ENCODE measurements around the gene BEND6.

BEND6 gene, protein sequence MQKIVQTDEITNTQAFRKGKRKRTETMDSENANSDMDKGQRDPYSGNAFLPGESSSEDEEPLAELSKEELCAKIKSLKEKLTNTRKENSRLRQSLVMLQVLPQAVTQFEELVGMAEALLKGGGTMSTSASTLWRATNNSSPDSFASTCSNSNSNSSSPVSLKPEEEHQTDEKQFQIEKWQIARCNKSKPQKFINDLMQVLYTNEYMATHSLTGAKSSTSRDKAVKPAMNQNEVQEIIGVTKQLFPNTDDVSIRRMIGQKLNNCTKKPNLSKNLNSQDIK

GRCh38 chr6:56954403-56955170, at the start of gene BEND6:
TSS of gene BEND6 (plus strand) at chr6:56955107. CDS start at chr6:56981811, 26,704 bp downstream.
- no peak for DNase-seq

DNA sequence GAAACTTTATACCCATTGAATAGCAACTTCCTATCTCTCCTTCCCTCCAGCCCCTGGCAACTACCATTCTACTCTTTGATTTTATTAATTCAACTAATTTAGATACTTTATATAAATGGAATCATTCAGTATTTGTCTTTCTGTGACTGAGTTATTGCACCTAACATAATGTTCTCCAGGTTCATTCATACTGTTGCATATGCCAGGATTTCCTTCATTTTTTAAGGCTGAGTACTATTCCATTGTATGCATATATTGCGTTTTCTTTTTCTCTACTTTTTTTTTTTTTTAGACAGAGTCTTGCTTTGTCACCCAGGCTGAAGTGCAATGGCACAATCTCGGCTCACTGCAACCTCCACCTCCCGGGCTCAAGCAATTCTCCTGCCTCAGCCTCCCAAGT, 49.5 kb upstream of the BEND6 start:
- DNase-seq = no peak

GRCh38 chr6:56906752-56907151, 48.2 kb upstream of the BEND6 start:
- no peak for DNase-seq

GRCh38 chr6:56909115-56909907, 45.6 kb upstream of the BEND6 start:
- no peak for DNase-seq

GRCh38 chr6:56911847-56912246, 43.1 kb upstream of the BEND6 start:
- no peak for DNase-seq

DNA sequence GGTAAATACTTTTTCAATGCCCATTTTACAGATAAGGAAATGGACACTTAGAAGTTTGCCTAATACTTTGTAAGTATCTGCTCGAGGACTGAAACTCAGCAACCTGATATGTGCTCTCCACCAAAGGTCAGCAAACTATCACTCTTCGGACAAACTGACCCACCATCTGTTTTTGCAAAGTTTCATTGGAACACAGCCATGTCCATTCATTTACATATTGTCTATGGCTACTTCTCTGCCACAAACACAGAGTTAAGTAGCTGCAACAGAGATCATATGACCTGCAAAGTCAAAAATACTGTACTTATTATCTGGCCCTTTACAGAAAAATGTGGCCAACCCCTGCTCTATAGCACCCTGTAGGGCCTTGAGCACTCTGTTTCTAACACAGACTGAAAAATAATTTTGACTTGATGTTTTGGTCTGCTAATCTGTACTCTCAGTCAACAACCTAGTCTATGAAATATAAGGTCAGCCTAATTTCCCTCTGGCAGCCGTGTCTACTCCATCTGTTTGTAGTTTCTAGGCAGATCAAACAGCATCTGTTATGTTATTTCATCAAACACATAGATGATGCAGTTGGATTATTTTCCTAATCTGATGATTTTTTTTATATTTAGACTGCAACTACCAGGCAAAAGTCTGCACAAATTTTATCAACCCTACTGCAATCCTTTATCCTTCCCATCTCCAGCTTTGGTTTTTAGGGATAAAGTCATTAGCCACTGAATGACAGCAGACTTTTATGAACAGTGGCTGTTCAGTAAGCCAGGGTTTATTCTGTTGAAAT, 41.4 kb upstream of the BEND6 start:
- DNase-seq = no peak

GRCh38 chr6:56914798-56915658, 39.9 kb upstream of the BEND6 start:
- DNase-seq = no peak

- no peak for DNase-seq
These were observed 39.1 kb upstream of the BEND6 start for GRCh38 chr6:56915832-56916231.

GRCh38 chr6:56916849-56917551, 37.9 kb upstream of the BEND6 start:
- no peak for DNase-seq

DNA sequence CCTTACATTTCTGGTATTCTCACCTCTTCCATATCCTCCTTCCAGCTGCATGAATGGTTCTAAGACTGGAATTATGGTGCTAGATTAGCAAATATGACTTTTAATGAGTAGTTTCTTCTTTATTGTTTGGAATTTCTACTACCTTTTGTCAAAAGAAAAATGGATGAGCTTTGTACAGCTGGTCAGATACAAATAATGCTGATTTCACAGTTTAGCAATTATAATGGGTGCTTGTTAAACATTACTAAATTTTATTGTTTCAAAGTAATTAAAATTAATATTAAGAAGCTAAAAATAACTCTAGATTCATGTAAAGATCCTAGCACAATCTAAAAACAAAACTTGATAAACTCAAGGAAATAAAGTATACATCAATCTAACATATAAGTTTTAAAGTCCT, 32.3 kb upstream of the BEND6 start:
- DNase-seq = no peak

GRCh38 chr6:56923565-56923964, 31.3 kb upstream of the BEND6 start:
- no peak for DNase-seq

DNA sequence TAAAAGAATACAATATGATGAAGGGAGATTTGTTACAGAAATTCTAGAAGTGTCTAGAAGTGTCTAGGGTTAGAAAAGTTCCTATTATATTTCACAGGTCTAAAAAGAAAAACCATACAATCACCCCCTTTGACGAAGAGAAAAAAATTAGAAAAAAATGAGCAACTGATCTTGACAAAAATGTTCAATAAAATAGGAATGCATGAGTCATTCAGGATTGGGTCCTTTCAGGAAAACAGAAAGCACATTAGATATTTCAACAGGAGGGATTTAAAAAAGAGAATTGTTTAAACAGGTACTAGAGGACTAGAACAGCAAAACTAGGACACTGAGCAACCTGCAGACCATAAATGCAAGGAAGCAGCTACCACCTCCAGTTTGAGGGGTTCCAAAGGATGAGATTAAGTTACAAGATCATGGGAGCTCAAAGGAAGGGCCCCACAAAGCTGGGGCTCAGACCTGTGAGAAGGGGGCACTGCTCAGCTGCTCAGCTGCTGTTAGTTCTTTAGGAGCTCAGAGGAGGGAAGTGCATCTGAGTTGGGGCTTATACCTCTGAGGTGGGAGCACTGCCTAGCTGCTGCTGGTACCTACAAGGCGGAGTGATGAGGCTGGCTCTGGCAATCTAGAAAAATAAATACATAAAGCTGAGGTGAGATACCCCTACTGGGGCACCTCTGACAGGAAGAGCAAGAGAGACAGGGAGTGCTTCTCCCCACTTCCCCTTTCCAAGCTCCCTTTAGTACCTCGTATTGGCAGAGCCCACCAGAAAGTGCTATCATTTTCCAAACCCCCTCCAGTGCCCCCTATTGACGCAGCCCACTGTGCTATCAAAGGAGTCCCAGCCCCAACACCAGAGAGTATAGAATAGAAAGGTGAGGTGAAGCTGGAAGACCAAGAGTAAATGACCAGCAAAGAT, 27.1 kb upstream of the BEND6 start:
- no peak for DNase-seq

DNA sequence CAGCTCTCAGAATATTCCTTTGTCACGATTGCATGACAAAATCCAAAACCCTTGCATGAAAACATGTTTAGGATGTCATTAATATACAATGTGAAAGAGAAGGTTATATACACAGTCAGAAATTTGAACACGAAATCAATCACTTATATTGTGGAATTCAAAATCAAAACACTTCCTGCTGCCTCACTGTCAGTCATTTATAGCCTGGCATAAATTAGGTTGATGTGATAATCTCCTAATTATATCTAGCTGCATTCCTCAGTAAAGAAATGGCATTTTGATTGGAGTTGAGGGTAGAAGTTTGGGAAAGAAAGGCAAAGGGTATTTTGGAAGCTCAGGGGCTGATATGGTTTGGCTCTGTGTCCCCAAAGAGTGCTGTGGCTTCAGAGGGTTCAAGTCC, 24.1 kb upstream of the BEND6 start:
- no peak for DNase-seq

DNA sequence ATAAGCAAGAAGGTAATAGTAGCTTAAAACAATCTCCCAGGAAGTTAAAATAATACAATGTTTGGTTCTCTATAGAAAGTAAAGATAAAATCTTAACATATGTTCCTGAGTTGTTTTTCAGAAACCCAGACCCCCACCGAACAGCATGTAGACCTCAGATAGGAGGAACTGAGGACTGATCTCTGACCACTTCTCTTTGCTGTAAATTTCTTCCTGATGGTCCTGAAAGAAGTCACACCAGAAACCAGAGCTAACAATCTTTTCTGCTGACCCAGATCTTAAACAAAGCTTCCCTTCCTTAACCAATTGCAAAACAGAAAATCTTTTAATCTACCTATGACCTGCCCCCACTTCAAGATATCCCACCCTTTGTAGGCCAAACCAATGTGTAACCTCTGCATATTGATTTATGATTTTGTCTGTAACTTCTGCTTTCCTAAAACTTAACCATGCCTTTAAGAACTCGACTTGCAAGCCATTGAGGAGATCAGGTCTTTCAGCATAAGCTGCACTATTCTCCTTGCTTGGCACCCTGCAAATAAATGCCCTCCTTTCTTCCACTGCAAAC, 21.9 kb upstream of the BEND6 start:
- DNase-seq = no peak

DNA sequence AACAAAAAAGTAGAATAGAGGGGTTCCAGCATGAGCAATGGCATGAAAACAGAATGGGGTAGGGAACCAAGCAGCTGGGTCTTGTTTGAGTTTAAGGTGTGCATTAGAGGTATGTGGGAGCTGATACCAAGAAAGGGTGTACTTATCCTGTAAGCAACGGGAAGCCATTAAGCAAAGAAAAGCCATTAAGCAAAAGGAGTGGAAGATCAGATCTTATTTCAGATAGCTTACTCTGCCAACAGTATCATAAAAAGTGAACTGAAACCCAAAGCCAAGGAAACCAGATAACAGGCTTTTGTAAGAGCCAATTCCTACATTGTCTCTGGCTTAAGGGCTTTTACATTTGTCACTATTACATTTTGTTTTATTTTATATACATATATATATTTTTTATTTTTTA, 21.3 kb upstream of the BEND6 start:
- DNase-seq = no peak

- DNase-seq = no peak
These were observed 20.0 kb upstream of the BEND6 start for GRCh38 chr6:56934876-56935275.

DNA sequence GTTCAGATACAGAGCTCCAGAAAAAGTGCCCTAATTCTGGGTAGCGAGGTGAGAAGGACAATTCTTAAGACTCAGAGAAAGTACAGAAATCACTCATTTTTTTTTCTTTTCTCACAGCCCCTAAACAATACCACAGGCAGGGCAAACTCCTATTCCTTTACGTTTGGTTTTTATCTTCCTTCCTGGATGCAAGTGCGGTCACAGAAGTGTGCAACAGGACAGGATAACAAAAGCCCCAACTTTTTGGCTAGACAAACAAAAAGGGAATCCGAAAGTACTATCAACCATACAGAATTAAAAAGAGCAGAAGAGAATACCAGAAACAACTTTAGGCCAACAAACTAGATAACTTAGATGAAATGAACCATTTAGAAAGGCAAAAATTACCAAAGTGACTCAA, 18.4 kb upstream of the BEND6 start:
- DNase-seq = no peak

DNA sequence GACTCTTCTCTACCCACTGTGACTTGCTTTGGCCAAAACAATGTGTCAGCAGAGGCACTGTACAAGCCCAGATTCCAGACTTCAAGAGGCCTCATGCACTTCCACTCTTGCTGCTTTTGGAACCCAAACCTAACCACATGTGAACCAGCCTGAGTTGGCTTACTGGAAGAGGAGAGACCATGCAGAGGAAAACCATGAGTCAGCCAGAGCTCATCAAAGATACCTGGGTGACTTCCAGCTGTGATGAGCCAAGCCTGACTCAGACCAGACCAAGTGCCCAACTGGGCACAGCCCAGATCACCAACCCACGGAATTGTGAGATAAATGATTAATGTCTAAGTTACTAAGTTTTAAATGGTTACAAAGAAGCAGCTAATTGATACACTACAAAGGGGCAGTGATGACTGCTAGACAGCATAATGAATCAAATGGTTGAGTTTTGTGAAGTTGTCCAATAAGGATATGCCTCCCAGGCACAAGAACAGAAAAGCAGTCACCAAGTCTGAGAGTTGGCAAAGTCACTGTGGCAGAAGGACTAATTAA, 16.2 kb upstream of the BEND6 start:
- DNase-seq = no peak

GRCh38 chr6:56940463-56940862, 14.4 kb upstream of the BEND6 start:
- no peak for DNase-seq

DNA sequence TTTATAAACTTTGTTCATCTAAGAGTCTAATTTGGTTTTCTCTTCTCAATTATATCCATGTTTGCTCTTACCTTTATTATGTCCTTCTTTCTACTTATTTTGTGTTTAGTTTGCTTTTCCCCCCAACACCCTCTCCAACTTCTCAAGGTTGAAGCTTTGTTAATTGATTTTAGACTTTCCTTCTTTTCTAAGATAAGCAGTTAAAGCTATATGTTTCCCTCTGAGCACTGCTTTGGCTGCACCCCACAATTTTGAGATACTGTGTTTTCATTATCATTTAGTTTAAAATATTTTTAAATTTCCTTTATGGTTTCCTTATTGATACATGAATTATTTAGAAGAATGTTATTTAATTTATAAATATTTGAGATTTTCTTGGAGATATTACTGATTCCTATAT, 13.9 kb upstream of the BEND6 start:
- no peak for DNase-seq
